HG03565 (cell line): ENCODE measurements around the gene CLEC17A.

Experiments
- ATAC-seq: cut with Tn5 transposase; IDR thresholded peaks from one replicate; pipeline ENCODE4 v1.9.1; 2021; ENCODE audit warnings: mild to moderate bottlenecking, moderate library complexity; ENCODE audit not compliant: unreplicated experiment

The CLEC17A gene

GRCh38 chr19:14649020-14649419 lies 66.1 kb downstream of the CLEC17A start:
- no peak for ATAC-seq

- no peak for ATAC-seq
Measured at GRCh38 chr19:14650161-14650560, 67.3 kb downstream of the CLEC17A start.

GRCh38 chr19:14654786-14655560 lies 72.1 kb downstream of the CLEC17A start:
- ATAC-seq, result no peak

GRCh38 chr19:14655726-14656125 lies 72.8 kb downstream of the CLEC17A start:
- no peak for ATAC-seq

GRCh38 chr19:14659874-14660489 lies 77.1 kb downstream of the CLEC17A start:
- no peak for ATAC-seq

GRCh38 chr19:14661372-14661924 lies 78.6 kb downstream of the CLEC17A start:
- no peak for ATAC-seq
